ENCODE results near the gene SNX2. TPM values are rescaled to one million over a fixed set of nuclear protein-coding genes. Genes with fewer than 3 reads are reported as not detected.
"Not testable (repeated sequence)": the region's sequence is repeated elsewhere in the genome, so short reads cannot be mapped to it uniquely, and the experiment has no call there.

The SNX2 gene, protein sequence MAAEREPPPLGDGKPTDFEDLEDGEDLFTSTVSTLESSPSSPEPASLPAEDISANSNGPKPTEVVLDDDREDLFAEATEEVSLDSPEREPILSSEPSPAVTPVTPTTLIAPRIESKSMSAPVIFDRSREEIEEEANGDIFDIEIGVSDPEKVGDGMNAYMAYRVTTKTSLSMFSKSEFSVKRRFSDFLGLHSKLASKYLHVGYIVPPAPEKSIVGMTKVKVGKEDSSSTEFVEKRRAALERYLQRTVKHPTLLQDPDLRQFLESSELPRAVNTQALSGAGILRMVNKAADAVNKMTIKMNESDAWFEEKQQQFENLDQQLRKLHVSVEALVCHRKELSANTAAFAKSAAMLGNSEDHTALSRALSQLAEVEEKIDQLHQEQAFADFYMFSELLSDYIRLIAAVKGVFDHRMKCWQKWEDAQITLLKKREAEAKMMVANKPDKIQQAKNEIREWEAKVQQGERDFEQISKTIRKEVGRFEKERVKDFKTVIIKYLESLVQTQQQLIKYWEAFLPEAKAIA
- total RNA-seq: 46.6 TPM

DNA sequence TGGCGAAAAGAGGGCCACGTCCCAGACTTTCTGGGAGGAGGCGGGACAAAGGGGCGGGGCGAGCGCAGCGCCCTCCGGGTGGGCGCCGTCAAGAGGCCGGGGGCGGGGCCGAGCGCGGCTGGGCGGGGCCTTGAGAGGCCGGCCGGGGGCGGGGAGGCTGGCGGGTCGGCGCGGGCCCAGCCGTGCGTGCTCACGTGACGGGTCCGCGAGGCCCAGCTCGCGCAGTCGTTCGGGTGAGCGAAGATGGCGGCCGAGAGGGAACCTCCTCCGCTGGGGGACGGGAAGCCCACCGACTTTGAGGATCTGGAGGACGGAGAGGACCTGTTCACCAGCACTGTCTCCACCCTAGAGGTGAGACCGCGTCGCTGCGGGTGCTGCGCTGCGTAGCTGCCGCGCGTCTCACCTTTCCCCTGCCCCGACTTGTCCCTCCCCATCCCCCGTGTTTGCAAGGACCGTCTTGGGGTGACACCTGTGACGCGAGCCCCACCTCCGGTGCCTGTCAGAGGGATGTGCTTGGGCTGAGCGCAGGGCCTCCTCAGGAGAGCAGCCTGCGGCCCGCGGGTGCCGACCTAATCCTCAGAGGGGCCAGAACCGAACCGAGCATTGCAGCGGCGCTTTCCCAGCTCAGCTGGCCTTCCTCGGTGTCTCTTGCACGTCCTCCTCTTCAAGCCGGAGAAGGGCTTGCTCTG, at the start of gene SNX2:
SNX2 (plus strand) TSS at position 220 of the 689 bp plus-strand sequence; CDS start at position 244, 24 bp downstream.
- DNase-seq (ENCODE audit: low read depth in 2 of 3, low spot score in 2 of 3): peak; percentile 77 to 92 (median 92)

DNA sequence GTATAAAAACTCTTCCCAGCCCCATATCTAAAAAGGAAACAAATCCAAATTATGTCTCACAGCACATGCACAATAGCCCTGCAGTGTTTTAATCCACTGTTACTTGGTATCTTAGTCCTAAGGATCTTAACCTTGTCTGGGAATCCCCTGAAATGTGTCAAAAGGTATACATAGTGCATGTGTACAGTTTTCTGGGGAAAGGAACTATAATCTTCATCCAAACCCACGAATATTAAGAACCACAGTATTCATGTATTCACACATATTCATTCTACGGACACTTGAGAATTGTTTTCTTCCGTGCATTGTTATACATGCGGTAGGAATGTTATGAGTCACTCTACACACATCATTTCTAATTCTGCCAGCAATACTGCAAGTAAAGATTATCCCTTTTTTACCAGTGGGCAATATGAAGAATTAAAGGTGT, 47.8 kb upstream of the SNX2 start:
- no peak for DNase-seq (ENCODE audit: low read depth in 2 of 3, low spot score in 2 of 3)

DNA sequence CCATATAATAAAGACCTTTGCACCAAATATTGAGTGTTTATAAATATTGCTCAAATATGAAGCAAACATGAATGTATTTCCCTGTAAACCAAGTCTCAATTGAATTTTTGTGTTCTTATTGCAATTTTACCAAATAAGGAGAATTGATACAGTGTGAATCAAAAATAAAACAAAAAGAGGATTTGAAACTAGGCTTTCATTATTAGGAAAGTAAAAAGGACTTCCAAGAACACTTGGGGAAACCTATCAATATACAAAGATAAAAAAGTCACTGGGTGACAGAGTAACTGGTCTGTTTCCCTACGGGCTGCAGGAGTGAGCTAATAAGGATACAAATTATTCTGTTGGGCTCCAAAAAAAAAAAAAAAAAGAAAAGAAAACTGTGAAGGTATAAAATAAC, 44.8 kb upstream of the SNX2 start:
- no peak for DNase-seq (ENCODE audit: low read depth in 2 of 3, low spot score in 2 of 3)

DNA sequence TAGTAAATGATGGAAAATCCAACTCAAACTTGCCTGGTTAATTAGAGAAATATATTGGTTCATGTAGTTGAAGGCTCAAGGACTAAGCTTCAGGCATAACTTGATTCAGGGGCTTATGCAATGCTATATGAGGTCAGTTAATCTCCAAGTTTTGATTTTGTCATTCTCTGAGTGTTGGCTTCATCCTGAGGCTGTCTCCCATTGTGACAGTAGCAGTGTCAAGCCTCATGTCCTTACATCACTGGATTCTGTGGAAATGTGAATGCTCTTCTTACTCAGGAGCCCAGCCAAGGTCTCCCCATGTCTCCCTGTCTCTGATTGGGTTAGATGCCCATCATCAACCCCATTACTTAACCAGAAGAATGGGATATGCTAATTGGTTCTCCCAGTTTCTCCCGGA, 44.4 kb upstream of the SNX2 start:
- no peak for DNase-seq (ENCODE audit: low read depth in 2 of 3, low spot score in 2 of 3)

DNA sequence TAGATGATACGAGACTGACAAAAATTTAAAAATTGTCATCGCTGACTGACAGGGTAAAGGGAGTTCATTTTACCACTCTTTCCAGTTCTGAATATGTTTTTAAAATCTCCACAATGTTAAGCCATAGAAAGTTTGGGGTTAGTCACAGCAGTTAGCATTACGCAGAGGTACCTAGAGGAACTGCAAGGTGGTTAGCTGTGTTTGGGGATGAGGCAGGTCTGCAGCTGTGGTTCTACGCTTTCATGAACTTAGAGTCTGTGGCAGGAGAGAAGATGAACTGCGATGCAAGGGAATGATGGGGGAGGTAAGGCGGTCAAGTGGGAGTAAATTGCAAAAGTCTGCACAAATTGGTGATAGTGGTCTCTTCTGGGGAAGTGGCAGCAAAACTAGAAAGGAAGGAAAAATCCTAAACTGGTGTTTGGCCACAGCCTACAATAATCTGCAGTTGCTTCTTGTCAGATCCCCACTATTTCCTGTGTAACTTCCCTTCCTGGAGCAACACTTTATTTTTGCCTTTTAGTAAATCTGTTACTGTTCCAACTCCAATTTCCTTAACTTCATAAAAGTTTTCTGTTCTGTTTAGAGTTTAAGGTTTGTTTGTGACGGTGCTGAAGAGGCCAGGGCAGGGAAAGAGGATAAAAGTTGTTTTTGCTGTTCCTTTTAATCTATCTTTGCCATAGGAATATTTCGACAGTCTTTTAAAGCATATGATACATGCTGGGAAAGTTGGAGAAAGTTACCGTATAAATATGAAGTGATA, 38.6 kb upstream of the SNX2 start:
- peak in 1 of 3 donors; percentile 7 for DNase-seq (ENCODE audit: low read depth in 2 of 3, low spot score in 2 of 3)

DNA sequence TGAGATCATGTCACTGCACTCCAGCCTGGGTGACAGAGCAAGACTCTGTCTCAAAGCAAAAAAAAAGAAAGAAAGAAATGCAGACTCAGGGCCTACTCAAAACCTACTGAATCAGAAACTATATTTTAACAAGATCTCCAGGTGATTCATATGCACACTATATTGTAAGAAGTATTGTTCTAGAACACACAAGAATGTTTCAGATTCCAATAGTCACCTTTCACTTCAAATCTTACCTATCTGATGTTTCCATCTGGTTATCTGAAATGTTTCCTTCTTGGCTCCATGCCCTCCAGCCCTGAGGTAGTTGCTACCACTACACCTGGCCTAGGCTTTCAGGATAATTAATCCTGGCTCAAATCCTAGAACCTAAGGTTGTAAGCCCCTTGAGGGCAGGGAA, 36.8 kb upstream of the SNX2 start:
- no peak for DNase-seq (ENCODE audit: low read depth in 2 of 3, low spot score in 2 of 3)

DNA sequence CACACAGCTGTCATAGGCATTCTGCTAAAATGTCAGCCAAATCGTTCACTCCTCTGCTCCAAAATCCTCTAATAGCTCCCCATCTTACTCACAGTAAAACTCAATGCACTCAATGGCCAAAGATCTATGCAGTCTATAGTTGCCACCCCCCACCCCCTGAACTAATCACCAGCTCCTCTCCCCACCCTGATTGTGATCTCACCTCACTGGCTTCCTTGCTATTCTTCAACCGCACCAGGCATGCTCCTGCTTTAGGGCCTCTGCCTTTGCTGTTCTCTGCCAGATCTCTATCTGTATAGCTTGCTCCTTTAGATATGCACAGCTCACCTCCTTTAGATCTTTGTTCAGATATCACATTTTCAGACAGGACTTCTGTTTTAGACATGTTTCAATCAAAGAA, 33.2 kb upstream of the SNX2 start:
- DNase-seq (ENCODE audit: low read depth in 2 of 3, low spot score in 2 of 3): no peak

DNA sequence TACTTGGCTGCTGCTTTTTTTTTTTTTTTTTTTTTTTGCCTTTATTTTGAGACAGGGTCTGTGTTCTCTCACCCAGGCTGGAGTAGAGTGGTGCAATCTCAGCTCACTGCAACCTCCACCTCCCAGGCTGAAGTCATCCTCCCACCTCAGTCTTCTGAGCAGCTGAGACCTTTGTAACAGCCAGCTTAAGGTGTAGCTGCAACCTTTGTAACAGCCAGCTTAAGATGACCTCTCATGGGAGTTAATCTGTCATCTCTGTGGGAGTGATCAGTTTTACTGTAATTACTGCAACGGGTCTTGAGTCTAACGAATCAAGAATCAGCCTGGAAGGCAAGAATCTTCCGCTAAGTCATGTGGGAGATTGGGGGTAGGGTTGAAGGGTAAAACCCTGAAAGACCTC, 31.6 kb upstream of the SNX2 start:
- no peak for DNase-seq (ENCODE audit: low read depth in 2 of 3, low spot score in 2 of 3)

DNA sequence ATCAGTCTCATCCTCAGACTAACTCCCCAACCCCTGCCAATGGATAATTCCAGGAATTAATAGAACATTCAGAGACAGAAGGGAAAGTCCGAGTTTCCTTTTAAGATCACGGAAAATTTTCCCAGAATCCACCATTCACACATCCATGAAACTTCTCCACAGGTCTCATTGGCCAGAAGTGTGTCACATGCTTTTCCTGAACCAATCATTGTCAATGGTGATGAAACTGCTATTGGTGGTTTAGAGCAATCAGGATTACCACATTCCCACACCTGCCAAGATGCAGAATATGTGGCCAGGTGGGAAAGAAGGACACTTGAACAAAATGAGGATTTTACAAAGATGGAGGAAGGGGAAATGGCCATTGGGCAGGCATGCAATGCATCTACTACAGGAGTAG, 29.3 kb upstream of the SNX2 start:
- DNase-seq (ENCODE audit: low read depth in 2 of 3, low spot score in 2 of 3): no peak

DNA sequence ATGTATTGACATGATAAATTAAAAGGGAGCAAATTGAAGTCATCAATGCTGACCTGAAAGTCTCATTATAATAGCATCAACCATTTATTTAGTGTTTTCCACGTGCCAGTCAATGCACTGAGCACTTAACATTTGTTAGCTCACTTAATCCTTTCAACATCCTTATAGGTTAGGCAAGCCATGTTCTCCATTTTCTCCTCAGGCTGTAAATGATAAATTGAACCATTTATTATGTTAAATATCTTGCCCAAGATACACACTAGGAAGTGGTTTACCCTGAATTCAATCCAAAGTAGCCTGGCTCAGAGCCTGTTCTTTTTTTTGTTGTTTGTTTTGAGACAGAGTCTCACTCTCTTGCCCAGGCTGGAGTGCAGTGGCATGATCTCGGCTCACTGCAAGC, 25.0 kb upstream of the SNX2 start:
- DNase-seq (ENCODE audit: low read depth in 2 of 3, low spot score in 2 of 3): no peak

DNA sequence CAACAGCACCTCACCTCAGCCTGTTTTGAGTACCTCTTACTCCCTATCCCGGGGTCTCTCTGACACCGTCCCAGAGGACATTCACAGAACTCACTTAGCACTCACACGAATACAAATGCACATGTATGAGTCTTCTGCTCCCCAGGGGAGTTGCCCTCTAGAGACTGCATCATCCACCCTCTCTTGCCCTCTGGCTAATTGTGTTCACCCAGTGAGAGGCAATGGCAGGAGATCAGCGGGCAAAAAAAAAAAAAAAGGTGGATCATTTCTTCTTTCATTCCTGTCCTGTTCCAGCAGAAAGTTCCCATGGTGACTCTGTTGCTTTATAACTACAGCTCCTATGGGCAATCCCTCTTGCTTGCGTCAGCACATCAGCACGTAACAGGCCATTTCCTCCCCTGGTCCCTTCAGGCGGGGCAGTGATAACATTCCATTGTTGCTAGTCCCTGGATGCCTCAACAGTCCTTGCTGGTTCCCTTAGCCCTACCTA, 23.5 kb upstream of the SNX2 start:
- no peak for DNase-seq (ENCODE audit: low read depth in 2 of 3, low spot score in 2 of 3)

DNA sequence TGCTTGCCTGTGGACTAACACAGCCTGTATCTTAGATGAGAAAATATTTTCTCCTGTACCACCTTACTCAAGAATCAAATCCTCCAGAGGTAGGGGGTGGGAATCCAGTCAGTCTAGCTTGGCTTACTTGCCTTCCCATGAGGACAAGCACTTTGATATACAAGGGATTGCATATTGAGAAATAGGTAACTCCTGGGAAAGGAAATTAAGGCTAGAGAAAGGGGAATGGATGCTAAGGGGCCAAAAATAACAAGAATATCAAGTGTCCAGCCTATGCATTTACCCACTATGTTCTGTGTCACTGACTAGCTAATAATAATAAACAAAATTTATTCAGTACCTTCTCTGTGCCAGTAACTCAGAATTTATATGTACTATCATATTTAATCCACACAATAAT, 21.4 kb upstream of the SNX2 start:
- no peak for DNase-seq (ENCODE audit: low read depth in 2 of 3, low spot score in 2 of 3)

DNA sequence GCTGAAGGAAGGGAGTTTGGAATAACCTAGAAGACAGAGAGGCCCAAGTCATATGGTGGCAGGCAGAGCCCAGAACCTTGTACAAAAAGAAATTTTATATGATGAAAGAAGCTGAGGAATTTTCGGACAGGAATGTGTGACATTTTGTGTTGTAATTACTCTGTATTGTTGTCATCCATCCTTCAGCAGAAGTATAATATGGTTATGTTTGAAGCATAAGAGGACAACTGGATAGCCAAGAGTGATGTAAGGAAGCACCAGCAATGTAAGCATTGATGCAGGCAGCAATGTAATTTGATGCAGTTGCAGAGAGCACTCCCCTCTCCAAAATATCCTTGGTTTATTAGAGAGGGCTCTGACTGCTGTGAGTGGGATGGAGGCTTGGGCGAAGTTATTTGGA, 19.1 kb upstream of the SNX2 start:
- no peak for DNase-seq (ENCODE audit: low read depth in 2 of 3, low spot score in 2 of 3)

DNA sequence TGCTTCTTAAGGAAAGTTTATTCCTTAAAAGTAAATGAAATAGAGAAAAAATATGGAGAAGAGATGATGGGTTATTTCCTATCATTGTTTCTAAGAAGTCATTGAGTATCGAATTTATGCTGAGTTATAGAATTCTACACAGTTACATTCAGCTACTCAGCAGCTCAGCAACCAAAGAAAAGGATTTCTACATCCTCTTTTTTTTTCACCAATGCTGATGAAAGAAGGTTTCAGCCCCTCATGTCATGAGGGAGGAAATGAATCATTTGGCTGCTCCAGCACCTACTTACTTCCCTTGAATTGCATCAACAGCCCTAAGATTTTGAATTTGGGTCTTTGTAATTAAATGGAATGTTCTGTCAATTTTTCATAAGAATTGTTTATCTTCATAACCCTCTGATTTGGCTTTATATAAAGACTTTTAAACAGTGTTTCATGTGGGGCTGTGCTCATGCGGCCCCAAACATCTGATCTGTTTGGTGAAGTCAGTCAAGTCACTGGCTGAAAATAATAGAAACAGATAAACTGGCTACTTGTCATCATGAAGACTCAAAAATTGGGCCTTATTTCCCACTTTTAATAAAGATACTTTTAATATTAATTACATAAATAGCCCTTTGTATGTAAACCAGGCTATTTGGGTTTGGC, 18.5 kb upstream of the SNX2 start:
- peak in 2 of 3 donors; percentile 53 to 68 for DNase-seq (ENCODE audit: low read depth in 2 of 3, low spot score in 2 of 3)

DNA sequence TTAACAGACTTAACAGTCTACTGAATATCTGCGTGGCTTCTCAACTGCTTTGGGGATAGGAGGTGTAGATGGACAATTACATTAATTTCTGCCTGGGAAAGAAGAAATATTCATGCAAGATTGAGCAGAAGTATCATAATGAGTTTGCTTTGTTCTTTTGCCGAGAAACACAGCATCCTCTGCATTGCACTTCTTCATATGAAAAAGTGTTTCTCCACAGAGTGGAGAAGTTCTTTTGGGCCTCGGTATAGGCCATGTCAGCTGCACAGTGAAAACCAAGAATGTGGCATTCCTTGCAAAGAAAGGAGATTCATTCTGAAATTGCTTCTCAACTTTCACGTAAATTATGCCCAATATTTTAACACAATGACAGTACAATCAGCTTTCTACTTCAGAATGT, 17.6 kb upstream of the SNX2 start:
- no peak for DNase-seq (ENCODE audit: low read depth in 2 of 3, low spot score in 2 of 3)

DNA sequence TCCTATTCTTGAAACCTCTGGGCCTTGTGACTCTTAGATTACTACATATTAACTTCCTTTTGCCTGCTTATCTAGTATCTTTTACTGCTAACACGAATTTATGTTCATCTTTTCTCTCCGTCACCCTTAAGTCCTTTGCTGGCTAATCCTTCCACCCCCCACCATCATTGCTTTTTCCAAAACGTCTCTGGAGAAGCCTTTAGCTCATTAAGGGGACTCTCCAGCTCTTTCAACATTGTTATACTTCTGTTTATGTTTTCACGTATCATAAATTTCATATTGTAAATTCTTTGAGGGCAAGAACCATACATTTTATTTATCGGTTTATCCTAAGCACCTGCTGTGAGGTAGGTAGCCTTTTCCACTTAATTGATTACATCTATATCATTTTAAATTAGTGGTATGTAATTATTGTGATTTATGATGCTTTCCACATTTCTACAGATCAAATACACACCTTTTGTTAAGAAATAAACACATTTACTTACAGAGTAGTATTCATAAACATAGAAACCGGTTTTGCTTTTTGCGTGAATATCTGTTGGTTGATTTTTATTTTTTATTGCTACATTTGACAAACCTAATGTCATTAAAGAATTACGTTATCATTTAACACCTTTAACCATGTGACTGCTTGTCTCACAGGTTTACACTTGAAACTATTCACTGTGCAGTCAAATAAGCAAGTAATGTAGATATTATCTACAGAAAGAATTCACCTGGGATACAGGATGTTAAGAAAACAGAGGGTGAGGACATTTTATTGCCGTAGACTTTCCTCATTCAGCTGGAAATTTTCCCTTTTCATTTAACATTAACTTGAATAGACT, 15.4 kb upstream of the SNX2 start:
- DNase-seq (ENCODE audit: low read depth in 2 of 3, low spot score in 2 of 3): no peak

DNA sequence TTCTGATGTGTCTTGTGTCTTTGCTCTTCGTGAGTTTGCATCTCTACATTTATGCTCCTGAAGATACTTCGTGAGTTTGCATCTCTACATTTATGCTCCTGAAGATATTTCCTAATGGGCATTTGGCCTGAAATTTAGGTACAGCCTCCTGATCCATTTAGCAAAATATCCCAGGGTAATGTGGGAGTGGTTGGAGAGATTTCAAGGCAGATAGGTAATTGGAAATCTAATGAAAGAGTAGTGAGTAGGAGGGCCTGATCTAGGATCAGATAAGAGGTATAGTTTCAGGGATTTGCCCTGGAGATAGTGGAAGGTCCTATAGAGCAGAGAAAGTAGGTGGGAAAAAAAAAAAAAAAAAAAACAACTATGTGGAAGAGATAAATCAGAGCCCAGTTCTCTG, 14.6 kb upstream of the SNX2 start:
- no peak for DNase-seq (ENCODE audit: low read depth in 2 of 3, low spot score in 2 of 3)

DNA sequence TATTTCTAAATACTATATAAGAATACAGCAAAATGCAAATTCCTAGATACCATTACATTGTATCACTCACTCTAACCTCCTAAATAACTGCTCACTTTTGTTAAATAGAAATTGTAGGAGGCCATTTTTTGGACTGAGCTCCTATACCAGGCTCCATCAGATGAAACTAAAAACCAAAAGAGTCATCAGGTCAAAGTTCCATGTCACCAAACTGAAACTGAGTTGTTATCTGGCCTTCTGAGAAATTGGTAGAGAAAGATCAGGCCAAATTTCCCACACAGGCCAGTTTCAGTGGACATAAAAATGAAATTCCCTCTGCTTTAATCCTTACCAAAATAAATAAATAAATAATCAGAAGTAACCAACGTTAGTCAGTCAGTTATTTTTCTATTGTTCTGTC, 13.8 kb upstream of the SNX2 start:
- DNase-seq (ENCODE audit: low read depth in 2 of 3, low spot score in 2 of 3): no peak

DNA sequence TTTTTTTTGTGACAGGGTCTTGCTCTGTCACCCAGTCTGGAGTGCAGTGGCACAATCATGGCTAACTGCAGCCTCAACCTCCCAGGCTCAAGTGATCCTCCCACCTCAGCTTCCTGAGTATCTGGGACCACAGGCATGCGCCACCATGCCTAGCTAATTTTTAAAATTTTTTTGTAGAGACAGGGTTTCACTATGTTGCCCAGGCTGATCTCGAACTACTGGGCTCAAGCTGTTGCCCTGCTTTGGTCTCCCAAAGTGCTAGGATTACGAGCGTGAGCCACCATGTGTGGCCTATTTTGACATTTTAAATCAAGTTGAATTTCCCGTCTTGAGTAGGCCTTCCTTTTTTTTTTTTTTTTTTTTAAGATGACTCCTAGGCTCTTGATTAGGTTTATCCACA, 13.0 kb upstream of the SNX2 start:
- DNase-seq (ENCODE audit: low read depth in 2 of 3, low spot score in 2 of 3): not testable (repeated sequence)

DNA sequence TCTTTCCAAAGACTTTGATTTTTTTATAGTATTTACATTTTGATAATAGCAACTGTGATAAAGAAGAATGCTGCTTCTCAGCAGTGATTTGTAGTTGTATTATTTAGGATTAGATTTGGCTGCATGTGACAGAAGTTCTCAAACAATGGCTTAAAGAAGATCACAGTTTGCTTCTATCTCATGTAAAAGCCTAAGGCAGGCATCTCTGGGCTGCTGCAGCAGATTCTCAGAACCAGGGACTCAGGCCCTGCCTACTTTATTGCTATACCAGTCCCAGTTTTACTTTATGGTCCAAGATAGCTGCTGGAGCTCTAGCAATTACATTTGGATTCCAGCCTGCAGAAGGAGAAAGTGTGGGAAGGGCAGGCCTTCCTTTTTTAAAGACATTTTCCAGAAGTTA, 8.8 kb upstream of the SNX2 start:
- no peak for DNase-seq (ENCODE audit: low read depth in 2 of 3, low spot score in 2 of 3)

Measured in hematopoietic multipotent progenitor cell (in vitro differentiated cells).